ENCODE data around the gene ABTB2. TPM values are rescaled to one million over a fixed set of nuclear protein-coding genes. Genes with fewer than 3 reads are reported as not detected.

The ABTB2 gene
- total RNA-seq, 1 experiment from 2014 or later = 3.2 TPM

DNA sequence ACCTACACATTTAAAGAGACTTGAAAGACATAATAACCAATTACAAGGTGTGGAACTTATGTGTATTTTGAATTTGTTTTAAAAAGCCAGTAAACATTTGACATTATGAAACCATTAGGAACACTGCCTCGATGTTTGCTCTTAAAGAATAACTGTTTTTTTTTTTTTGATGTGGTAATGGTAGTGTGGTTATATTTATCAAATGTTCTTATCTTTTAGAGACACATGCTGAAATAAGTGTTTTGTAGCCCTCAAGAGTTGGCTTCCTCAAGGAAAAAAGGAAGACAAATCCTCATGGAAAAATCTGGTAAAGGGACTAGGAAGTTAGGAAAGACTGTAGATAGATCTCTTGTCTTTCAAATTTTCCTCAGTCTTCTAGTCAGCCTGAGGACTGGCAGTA is 2.2 kb upstream of the ABTB2 start:
- DNase-seq (ENCODE audit: low read depth) = no peak

- DNase-seq (ENCODE audit: low read depth) = no peak
Observed at GRCh38 chr11:34359548-34359891, 1.7 kb upstream of the ABTB2 start.

DNA sequence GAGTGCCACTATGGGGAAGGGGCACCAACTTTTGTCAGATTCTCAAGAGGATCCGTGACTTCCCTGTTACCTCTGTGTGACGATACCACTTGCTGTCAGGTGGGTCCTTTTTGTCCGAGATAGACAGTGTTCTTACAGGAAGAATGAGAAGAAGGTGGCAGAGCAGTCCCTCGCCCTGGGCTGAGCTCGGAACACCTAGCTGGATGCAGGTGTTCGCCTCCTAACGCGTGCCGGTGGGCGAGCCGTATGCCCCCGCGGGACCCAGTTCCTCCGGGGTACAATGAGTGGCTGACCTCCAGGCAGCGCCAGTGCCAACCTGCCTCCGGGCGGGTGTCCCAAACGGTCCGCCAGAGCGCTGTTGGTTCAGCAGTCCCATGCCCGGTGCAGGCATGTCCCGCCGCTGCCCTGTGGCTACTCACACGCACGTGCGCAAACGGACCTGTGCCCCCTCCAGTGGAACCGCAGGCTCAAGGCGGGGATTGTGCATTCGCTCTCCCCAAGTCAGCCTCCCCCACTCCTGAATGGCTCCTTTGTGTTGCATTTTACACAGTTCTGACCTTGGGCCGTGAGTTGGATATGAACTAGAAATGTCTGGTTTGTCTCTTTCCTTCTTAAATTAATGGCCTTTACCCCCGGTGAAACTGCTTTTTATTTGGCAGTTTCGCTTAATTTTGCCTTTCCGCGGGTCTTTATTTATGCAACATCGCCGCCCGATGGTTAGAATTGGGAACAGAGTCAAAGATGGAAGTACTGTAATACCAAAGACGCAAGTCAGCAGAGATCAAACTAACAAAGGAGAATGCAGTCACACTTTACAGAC is 1.1 kb upstream of the ABTB2 start:
- DNase-seq (ENCODE audit: low read depth) = peak; percentile 81

DNA sequence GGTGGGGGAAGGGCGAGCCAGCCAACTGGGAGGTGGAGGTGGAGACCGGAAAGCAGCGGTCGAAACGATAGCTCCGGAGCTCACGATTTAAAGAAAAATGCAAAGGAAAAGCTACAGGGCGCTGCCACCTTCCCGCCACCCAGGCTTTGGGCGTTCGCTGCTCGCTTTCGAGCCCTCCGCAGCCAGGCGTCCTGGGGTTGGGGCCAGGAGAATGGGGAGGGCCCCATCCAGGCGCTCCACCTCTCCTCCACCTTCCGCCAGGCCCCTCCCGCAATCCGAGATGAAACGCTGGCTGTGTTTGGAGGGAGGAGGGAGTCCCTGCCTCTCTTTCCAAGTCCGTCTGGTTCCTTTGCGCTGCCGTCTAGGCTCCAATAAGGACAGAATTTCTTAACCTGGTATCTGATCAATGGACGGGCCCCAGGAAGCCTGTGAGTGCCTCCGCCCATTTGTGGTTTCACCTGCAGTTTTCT is 483 bp upstream of the ABTB2 start:
- DNase-seq (ENCODE audit: low read depth) = peak; percentile 81

GRCh38 chr11:34356913-34357700 is 703 bp downstream of the ABTB2 start:
- peak; percentile 69 for DNase-seq (ENCODE audit: low read depth)

GRCh38 chr11:34356576-34356912 is 1.3 kb downstream of the ABTB2 start:
- DNase-seq (ENCODE audit: low read depth) = peak; percentile 68

GRCh38 chr11:34356130-34356529 is 1.7 kb downstream of the ABTB2 start:
- DNase-seq (ENCODE audit: low read depth) = peak; percentile 31

- DNase-seq (ENCODE audit: low read depth) = no peak
Observed at GRCh38 chr11:34355726-34356125, 2.1 kb downstream of the ABTB2 start.

DNA sequence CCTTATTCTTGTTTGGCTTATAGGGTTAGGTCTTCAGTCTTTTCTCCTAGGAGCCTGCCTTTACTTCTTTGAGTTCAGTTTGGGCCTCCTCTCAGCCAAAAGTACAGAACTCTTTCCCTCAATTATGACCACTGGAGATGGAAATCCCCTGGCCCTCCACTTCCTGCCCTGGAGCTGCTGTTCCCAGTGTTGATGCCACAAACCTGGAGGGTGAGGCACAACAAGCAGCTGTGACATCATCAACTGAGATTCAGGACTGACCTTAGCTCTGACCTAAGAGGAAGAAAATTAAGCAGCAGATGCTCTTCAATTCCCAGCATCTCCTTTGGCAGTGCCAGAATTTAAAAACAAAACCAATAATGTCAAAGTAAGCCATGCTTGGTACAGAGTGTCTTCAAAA is 3.0 kb downstream of the ABTB2 start:
- peak; percentile 82 for DNase-seq (ENCODE audit: low read depth)

DNA sequence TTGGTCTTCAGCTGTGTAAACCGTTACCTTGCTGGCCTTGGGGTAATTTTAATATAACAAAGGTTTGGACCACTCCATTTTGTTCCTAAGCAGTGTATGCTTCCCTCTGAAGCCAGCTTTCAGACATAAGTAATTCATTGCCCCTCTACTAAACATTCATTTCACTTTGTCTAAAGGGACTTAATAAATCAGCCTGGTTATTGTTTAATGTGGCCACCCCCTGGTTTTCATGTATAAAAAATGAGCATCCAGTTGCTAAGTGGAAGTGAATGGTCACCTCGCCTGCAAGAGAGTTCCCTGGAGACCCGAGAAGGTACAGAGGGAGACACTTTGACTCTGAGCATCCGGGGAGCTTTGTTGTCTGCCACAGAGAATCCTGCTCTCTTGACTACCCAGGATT is 3.9 kb downstream of the ABTB2 start:
- DNase-seq (ENCODE audit: low read depth) = no peak

DNA sequence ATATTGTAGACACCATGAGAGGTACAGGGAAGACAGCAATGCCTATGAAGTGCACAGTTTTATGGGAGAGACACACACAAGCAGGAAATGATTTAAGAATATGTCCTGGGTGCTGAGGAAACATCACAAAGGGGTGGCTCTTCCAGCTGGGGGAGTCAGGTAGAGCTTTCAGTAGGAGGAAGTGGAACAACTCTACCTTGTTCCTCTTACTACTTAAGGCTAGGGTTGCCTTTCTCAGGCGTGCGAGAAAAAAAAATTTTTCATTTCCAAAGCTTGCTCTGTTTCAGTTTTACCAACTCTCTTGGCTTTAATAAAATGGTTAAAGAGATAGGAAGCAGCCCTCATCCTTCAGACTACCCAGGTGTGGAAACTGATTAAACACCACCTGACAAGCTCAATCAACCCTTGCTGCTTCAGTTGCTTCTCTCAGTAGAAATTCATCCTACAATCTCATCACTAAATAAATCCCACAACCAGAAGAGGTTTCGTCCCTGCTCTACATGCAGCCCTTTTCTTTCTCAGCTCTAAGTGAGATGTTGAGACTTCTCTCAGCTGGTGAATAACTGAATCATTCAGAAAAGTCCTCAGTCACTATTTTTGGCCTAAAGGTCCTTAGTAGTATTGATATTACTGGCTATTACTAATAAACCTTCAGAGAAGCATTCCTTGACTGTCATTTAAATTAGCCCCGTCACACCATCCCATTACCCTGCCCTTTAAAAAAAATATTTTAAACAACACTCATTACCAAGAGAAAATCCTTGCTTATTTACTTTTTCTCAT is 5.9 kb downstream of the ABTB2 start:
- DNase-seq (ENCODE audit: low read depth) = no peak

- DNase-seq (ENCODE audit: low read depth) = no peak
Observed at GRCh38 chr11:34351051-34351450, 6.8 kb downstream of the ABTB2 start.

DNA sequence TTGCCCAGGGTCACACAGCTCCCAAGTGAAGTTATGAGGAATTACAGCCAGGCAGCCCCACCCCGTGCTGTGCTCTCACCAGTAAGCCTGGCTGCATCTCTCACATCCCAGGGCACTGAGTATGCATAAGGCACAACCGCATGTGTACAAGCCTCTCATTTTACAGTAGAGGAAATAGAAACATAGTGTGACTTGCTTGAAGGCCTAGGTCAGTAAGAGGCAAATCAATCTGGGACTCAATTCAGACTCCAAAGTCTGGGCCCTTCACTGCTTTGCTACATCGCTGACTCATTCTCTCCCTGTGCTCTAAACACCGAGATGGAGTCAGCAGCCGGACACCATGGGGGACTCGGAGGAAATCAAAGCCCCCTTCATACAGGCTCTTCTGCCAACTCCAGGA is 7.9 kb downstream of the ABTB2 start:
- DNase-seq (ENCODE audit: low read depth) = peak; percentile 29

- no peak for DNase-seq (ENCODE audit: low read depth)
Observed at GRCh38 chr11:34348919-34349318, 8.9 kb downstream of the ABTB2 start.

- no peak for DNase-seq (ENCODE audit: low read depth)
Observed at GRCh38 chr11:34348096-34348495, 9.7 kb downstream of the ABTB2 start.

- DNase-seq (ENCODE audit: low read depth) = peak; percentile 87
Observed at GRCh38 chr11:34346551-34346950, 11.3 kb downstream of the ABTB2 start.

GRCh38 chr11:34345991-34346480 is 11.8 kb downstream of the ABTB2 start:
- no peak for DNase-seq (ENCODE audit: low read depth)

GRCh38 chr11:34345540-34345876 is 12.3 kb downstream of the ABTB2 start:
- no peak for DNase-seq (ENCODE audit: low read depth)

- peak; percentile 99 for DNase-seq (ENCODE audit: low read depth)
Observed at GRCh38 chr11:34344768-34345539, 12.9 kb downstream of the ABTB2 start.

GRCh38 chr11:34344410-34344767 is 13.4 kb downstream of the ABTB2 start:
- DNase-seq (ENCODE audit: low read depth) = no peak

DNA sequence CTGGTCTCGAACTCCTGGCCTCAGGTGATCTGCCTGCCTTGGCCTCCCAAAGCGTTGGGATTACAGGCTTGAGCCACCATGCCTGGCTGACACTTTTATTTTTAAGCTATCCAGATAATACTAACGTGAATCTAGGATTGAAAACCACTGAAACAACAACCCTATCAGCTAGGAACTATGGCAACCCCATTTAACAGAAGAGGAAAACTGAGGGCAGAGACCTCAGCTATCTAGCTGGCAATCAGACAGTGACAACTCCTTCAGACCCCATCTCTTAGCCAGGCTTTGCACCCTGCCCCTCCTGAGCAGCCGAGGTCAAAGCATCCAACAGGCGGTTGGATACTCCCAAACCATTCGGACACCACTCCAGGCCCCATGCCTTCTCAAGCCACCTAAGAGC is 14.1 kb downstream of the ABTB2 start:
- DNase-seq (ENCODE audit: low read depth) = no peak

DNA sequence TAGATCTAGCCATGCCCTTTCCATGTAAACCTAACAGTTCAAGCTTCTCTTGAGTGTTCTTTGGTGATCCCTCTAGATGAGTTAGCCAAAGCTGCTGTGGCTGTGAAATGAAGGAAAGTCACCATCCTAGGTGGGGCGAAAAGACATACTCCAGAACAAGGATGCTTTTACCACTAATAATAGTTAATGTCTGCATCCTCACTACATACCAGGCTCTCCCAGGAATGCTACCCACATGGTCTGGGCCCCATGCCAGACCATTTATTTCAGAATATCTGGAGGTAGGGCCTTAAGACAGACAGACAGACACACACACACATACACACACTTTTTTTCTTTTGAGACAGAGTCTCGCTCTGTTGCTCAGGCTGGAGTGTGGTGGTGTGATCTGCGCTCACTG is 14.7 kb downstream of the ABTB2 start:
- peak; percentile 97 for DNase-seq (ENCODE audit: low read depth)

All from M059J (cell line).